Panc1 (cell line): ENCODE measurements around the gene IFNA2.

ENCODE experiments used
- SIN3A ChIP-seq: IDR thresholded peaks from 2 replicates; pipeline ENCODE4 v1.6.1; 2012; ENCODE audit warnings: low read depth, mild to moderate bottlenecking, low read length, moderate library complexity, borderline replicate concordance; ENCODE audit not compliant: insufficient read depth
- TF ChIP-seq, protein P1 (sequence below): fragments of 450-650 bp; IDR thresholded peaks from 2 replicates; pipeline ENCODE4 v1.5.1; 2017; ENCODE audit warnings: mild to moderate bottlenecking
- TF ChIP-seq, protein P2 (sequence below), 2 experiments: IDR thresholded peaks; 2 replicates each; pipeline ENCODE4 v1.6.1; 2011 to 2012; ENCODE audit warnings: low read depth in 2 of 2, control low read depth in 1 of 2, low read length in 1 of 2, mild to moderate bottlenecking in 1 of 2, moderate library complexity in 1 of 2; ENCODE audit not compliant: insufficient read depth in 1 of 2

DNA sequence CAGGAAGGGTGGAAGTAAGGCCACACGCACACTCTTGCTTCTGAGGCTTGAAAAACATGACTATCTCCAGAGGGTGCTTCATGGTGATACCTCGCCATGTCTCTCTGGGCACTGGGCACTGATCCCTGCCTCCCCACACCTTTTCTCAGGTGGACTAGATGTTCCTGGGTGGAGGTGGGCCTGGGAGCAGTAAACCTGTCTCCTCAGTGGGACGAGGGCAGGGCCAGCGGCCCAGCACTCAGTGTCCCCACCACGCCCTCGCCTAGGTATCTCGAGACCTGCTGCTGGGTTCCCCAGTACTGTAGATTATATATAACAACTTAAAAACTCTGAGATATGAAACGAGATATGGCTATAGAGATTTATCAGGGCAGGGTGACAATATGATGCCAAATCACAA is 22.9 kb downstream of the IFNA2 start:
- TF ChIP-seq, protein P1, sequence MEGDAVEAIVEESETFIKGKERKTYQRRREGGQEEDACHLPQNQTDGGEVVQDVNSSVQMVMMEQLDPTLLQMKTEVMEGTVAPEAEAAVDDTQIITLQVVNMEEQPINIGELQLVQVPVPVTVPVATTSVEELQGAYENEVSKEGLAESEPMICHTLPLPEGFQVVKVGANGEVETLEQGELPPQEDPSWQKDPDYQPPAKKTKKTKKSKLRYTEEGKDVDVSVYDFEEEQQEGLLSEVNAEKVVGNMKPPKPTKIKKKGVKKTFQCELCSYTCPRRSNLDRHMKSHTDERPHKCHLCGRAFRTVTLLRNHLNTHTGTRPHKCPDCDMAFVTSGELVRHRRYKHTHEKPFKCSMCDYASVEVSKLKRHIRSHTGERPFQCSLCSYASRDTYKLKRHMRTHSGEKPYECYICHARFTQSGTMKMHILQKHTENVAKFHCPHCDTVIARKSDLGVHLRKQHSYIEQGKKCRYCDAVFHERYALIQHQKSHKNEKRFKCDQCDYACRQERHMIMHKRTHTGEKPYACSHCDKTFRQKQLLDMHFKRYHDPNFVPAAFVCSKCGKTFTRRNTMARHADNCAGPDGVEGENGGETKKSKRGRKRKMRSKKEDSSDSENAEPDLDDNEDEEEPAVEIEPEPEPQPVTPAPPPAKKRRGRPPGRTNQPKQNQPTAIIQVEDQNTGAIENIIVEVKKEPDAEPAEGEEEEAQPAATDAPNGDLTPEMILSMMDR = no peak
- TF ChIP-seq SIN3A = no peak
- TF ChIP-seq, protein P2, sequence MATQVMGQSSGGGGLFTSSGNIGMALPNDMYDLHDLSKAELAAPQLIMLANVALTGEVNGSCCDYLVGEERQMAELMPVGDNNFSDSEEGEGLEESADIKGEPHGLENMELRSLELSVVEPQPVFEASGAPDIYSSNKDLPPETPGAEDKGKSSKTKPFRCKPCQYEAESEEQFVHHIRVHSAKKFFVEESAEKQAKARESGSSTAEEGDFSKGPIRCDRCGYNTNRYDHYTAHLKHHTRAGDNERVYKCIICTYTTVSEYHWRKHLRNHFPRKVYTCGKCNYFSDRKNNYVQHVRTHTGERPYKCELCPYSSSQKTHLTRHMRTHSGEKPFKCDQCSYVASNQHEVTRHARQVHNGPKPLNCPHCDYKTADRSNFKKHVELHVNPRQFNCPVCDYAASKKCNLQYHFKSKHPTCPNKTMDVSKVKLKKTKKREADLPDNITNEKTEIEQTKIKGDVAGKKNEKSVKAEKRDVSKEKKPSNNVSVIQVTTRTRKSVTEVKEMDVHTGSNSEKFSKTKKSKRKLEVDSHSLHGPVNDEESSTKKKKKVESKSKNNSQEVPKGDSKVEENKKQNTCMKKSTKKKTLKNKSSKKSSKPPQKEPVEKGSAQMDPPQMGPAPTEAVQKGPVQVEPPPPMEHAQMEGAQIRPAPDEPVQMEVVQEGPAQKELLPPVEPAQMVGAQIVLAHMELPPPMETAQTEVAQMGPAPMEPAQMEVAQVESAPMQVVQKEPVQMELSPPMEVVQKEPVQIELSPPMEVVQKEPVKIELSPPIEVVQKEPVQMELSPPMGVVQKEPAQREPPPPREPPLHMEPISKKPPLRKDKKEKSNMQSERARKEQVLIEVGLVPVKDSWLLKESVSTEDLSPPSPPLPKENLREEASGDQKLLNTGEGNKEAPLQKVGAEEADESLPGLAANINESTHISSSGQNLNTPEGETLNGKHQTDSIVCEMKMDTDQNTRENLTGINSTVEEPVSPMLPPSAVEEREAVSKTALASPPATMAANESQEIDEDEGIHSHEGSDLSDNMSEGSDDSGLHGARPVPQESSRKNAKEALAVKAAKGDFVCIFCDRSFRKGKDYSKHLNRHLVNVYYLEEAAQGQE (IDR thresholded peaks at IDR 0.05; ENCODE audit: insufficient read depth in 1 of 2, low read depth in 2 of 2, low read length in 1 of 2) = no peak
